CD14-positive monocyte (primary cell): ENCODE data around the gene DSCAML1. TPM values are rescaled to one million over a fixed set of nuclear protein-coding genes. Genes with fewer than 3 reads are reported as not detected.

ENCODE experiments used
- DNase-seq, 3 donors: peaks; one replicate each; pipeline ENCODE4 v3.0.0-alpha.2; 2011 to 2022
- H2AFZ ChIP-seq: 2 replicates; pipeline ENCODE4 v1.6.0; 2012; ENCODE audit warnings: mild to moderate bottlenecking, low read depth, low read length, inconsistent platforms; ENCODE audit not compliant: insufficient read depth, poor library complexity, severe bottlenecking
- H3K27ac ChIP-seq, 2 donors: 1 replicate in 1 of 2; 2 replicates in 1 of 2; pipeline ENCODE4 v1.5.1; 2012 to 2013; ENCODE audit warnings: low read length in 2 of 2, control low read depth in 1 of 2, inconsistent platforms in 1 of 2, low read depth in 1 of 2, mild to moderate bottlenecking in 1 of 2
- H3K27me3 ChIP-seq, 2 donors: one replicate each; pipeline versions ENCODE4 v1.6.0 to v1.6.1; 2011 to 2013; ENCODE audit warnings: low read length in 2 of 2; ENCODE audit not compliant: control insufficient read depth in 2 of 2, insufficient read depth in 2 of 2
- H3K36me3 ChIP-seq, 2 donors: replicated peaks in 1 of 2; 1 replicate in 1 of 2; 2 replicates in 1 of 2; pipeline versions ENCODE4 v1.5.1 to v1.6.1; 2012 to 2013; ENCODE audit warnings: low read length in 2 of 2, control low read depth in 1 of 2, inconsistent platforms in 1 of 2, mild to moderate bottlenecking in 1 of 2; ENCODE audit not compliant: insufficient read depth in 2 of 2, control insufficient read depth in 1 of 2
- H3K4me1 ChIP-seq, 2 donors: 1 replicate in 1 of 2; 2 replicates in 1 of 2; pipeline versions ENCODE4 v1.5.1 to v1.6.1; 2012 to 2013; ENCODE audit warnings: low read length in 2 of 2, control low read depth in 1 of 2, inconsistent platforms in 1 of 2, mild to moderate bottlenecking in 1 of 2, moderate library complexity in 1 of 2; ENCODE audit not compliant: insufficient read depth in 2 of 2, control insufficient read depth in 1 of 2
- H3K4me2 ChIP-seq: replicated peaks from 2 replicates; pipeline ENCODE3; 2012; ENCODE audit warnings: low read length, moderate library complexity, mild to moderate bottlenecking; ENCODE audit not compliant: poor library complexity, severe bottlenecking; ENCODE audit errors: extremely low read depth
- H3K4me3 ChIP-seq, 3 experiments: fragments of 200-600 bp in 1 of 3; sonication (generic) in 1 of 3; replicated peaks in 1 of 3; 1 replicate in 2 of 3; 2 replicates in 1 of 3; pipeline ENCODE4 v1.5.1; 2011 to 2013; ENCODE audit warnings: low read length in 3 of 3, mild to moderate bottlenecking in 3 of 3, control low read depth in 2 of 3, low read depth in 2 of 3, inconsistent platforms in 1 of 3, moderate library complexity in 1 of 3
- H3K79me2 ChIP-seq: 2 replicates; pipeline ENCODE4 v1.6.0; 2012; ENCODE audit warnings: mild to moderate bottlenecking, control low read depth, inconsistent platforms, low read length, moderate library complexity; ENCODE audit not compliant: insufficient read depth
- H3K9ac ChIP-seq: 2 replicates; pipeline ENCODE4 v1.6.0; 2017; ENCODE audit warnings: low read length, mild to moderate bottlenecking; ENCODE audit not compliant: insufficient read depth, poor library complexity, severe bottlenecking
- H3K9me3 ChIP-seq, 2 donors: replicated peaks in 1 of 2; 1 replicate in 1 of 2; 2 replicates in 1 of 2; pipeline versions ENCODE4 v1.5.1 to v1.6.1; 2012 to 2013; ENCODE audit warnings: low read length in 2 of 2, control low read depth in 1 of 2; ENCODE audit not compliant: control insufficient read depth in 1 of 2, insufficient read depth in 1 of 2
- H4K20me1 ChIP-seq: 2 replicates; pipeline ENCODE4 v1.6.0; 2012; ENCODE audit warnings: mild to moderate bottlenecking, low read length, control low read depth, moderate library complexity; ENCODE audit not compliant: insufficient read depth
- H3K27ac Mint-ChIP-seq, 7 donors: one replicate each; pipeline ENCODE4 v1.8.0; 2020; ENCODE audit warnings: mild to moderate bottlenecking in 7 of 7, mixed read lengths in 7 of 7, moderate library complexity in 6 of 7, inconsistent platforms in 2 of 7
- H3K27me3 Mint-ChIP-seq, 3 donors: one replicate each; pipeline ENCODE4 v1.8.0; 2021 to 2022; ENCODE audit warnings: low read depth in 3 of 3, mild to moderate bottlenecking in 3 of 3, mixed read lengths in 3 of 3, moderate library complexity in 3 of 3, inconsistent platforms in 1 of 3
- H3K36me3 Mint-ChIP-seq, 2 donors: one replicate each; pipeline ENCODE4 v1.8.0; 2020; ENCODE audit warnings: mixed read lengths in 2 of 2, inconsistent platforms in 1 of 2, mild to moderate bottlenecking in 1 of 2
- H3K4me1 Mint-ChIP-seq: one replicate; pipeline ENCODE4 v1.8.0; 2020; ENCODE audit warnings: mild to moderate bottlenecking, mixed read lengths
- H3K4me3 Mint-ChIP-seq, 2 donors: one replicate each; pipeline ENCODE4 v1.8.0; 2020; ENCODE audit warnings: mild to moderate bottlenecking in 2 of 2, mixed read lengths in 2 of 2, moderate library complexity in 1 of 2
- H3K9me3 Mint-ChIP-seq, 7 donors: one replicate each; pipeline ENCODE4 v1.8.0; 2020 to 2022; ENCODE audit warnings: mixed read lengths in 7 of 7, mild to moderate bottlenecking in 6 of 7, moderate library complexity in 6 of 7, inconsistent platforms in 2 of 7
- CTCF ChIP-seq: fragments of 200-600 bp; IDR thresholded peaks from one replicate; pipeline ENCODE4 v1.8.0; 2022; ENCODE audit warnings: antibody characterized with exemption, mild to moderate bottlenecking
- WGBS: methylation state at CpG from one replicate; pipeline ENCODE4 v1.1.5; 2013; ENCODE audit warnings: missing lambda C conversion rate; ENCODE audit not compliant: insufficient coverage; 5-methylcytosine and 5-hydroxymethylcytosine counted together
- intact Hi-C, 2 donors: fragments of 100-400 bp; cut with micrococcal nuclease; formaldehyde crosslinking; loops; one replicate each; pipeline versions ENCODE4 v1.15.0 to v1.15.1; 2023
- polyA plus RNA-seq, 3 donors: library from polyadenylated mRNA; depleted of rRNA in 1 of 3; unstranded in 2 of 3; stranded (reverse) in 1 of 3; fragments of 300-500 nt in 2 of 3; fragments of >200 nt in 1 of 3; fragmentation: Illumina TruSeq in 2 of 3; gene quantifications; 1 replicate in 2 of 3; 2 replicates in 1 of 3; pipeline ENCODE4 v1.2.3, GENCODE V29; 2012 to 2021

DSCAML1 gene
- polyA plus RNA-seq, 3 donors, result not detected

GRCh38 chr11:117442049-117442868, 354.8 kb downstream of the DSCAML1 start:
- DNase-seq, result no peak
- peaks cover 8 to 34% (median 15%) of the 10 kb centered on the region in 3 donors for H3K27me3 Mint-ChIP-seq
- H3K4me2 ChIP-seq, result no peak overlapping the region

More at GRCh38 chr11:117442049-117442868, 354.8 kb downstream of the DSCAML1 start:
- Mint-ChIP-seq H3K4me3 (no peak overlapping the region), H3K36me3 (no peaks in the 10 kb centered on the region), H3K9me3 (peaks cover 0 to 7% (median 2%) of the 10 kb centered on the region in 7 donors), H3K4me1 (no peaks in the 10 kb centered on the region), H3K27ac (no peak overlapping the region)
- Histone ChIP-seq H3K27me3 (peaks cover 0 to 14% of the 10 kb centered on the region in 2 donors), H3K9ac (no peak overlapping the region), H3K27ac (no peak overlapping the region), H3K4me1 (no peaks in the 10 kb centered on the region), H3K36me3 (no peaks in the 10 kb centered on the region), H3K79me2 (no peaks in the 10 kb centered on the region), H3K9me3 (no peaks in the 10 kb centered on the region), H4K20me1 (no peaks in the 10 kb centered on the region), H2AFZ (no peak overlapping the region), H3K4me3 (no peak overlapping the region)
- WGBS, result 96% methylated on average over 13 of the region's 16 CpGs
- intact Hi-C loops, result no loop called here
- no peak for TF ChIP-seq CTCF
